Heart left ventricle (tissue), 13 donors: ENCODE measurements around the gene FSTL4.

Experiments
- POLR2A ChIP-seq, 2 donors: fragments of 450-650 bp; IDR thresholded peaks; one replicate each; pipeline ENCODE4 v1.6.1; 2017; ENCODE audit warnings: antibody characterized with exemption in 2 of 2, mild to moderate bottlenecking in 2 of 2, moderate library complexity in 2 of 2
- TF ChIP-seq, protein P1 (sequence below), 12 donors: fragments of 200-600 bp; sonication (generic) in 4 of 12; IDR thresholded peaks; one replicate each; pipeline versions ENCODE4 v1.5.0 to v1.8.0; 2018 to 2022; ENCODE audit warnings: antibody characterized with exemption in 12 of 12, mild to moderate bottlenecking in 5 of 12
- donor health status: ischemic (EF 13 %, LVEDD 7.1; RV severe dilation, severe dysfunction).
- donor health status: DM: no; HTN: yes; CAD: no.
- donor health status: DM: no; HTN: no; CAD: no.
- donor health status: ischemic (EF 25% LVEDD 6.9; RV normal size, moderate dysfunction).
- donor health status: ischemic (EF 25% LVEDD 5.7; RV mildly dilated, moderate dysfunction).
- donor health status: ischemic (EF 35%, LVEDD 5.7; RV mildly dilated, moderate dysfunction).
- donor health status: nonischemic (EF 11% LVEDD 7.7; RV severe dilation, severe dysfunction).
- donor health status: DM: yes; HTN: yes; CAD: no.
- donor health status: PGD.
- donor health status: ischemic (EF 29% LVEDD 5.4; RV normal size, mild dysfunction).
- donor health status: nonischemic (EF 23%, LVEDD 6.1; RV moderate dilation, normal function).

DNA sequence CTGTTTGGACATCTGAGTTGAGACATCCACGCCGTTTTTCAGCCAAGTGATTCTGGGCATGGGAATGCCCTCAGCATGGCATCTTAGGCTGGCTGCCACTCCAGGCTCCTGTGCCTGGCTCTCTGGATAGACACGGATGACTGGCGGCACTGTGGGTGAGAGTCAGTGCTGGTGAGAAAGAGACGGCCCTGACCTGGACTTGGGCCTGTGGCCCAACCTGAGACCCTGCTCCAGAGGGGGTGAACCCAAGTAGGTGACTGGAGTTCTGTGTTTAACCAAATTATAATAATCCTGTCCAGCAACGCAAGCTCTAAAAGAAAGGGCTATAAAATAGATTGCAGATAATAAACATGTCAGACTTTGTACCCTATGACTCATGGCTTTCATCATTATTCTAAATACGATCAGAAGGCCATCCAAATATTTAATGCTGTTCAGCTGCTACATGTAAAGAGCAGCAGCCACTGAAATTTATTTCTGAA is 386.6 kb downstream of the FSTL4 start:
- TF ChIP-seq POLR2A (IDR thresholded peaks at IDR 0.05), result no peak
- TF ChIP-seq, protein P1, sequence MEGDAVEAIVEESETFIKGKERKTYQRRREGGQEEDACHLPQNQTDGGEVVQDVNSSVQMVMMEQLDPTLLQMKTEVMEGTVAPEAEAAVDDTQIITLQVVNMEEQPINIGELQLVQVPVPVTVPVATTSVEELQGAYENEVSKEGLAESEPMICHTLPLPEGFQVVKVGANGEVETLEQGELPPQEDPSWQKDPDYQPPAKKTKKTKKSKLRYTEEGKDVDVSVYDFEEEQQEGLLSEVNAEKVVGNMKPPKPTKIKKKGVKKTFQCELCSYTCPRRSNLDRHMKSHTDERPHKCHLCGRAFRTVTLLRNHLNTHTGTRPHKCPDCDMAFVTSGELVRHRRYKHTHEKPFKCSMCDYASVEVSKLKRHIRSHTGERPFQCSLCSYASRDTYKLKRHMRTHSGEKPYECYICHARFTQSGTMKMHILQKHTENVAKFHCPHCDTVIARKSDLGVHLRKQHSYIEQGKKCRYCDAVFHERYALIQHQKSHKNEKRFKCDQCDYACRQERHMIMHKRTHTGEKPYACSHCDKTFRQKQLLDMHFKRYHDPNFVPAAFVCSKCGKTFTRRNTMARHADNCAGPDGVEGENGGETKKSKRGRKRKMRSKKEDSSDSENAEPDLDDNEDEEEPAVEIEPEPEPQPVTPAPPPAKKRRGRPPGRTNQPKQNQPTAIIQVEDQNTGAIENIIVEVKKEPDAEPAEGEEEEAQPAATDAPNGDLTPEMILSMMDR (IDR thresholded peaks at IDR 0.05), result no peak
